Astrocyte of the cerebellum (primary cell): ENCODE results near the gene LSP1.

ENCODE experiments used
- DNase-seq: peaks from one replicate; pipeline ENCODE4 v3.0.0-alpha.2; 2011; ENCODE audit warnings: low read depth
- H3K4me3 ChIP-seq: 2 replicates; pipeline ENCODE4 v1.5.1; 2011; ENCODE audit warnings: mild to moderate bottlenecking, low read depth, low read length, moderate library complexity
- CTCF ChIP-seq: IDR thresholded peaks from 2 replicates; pipeline ENCODE4 v1.5.1; 2012; ENCODE audit warnings: low read length, low read depth, moderate library complexity, mild to moderate bottlenecking; ENCODE audit errors: missing control alignments
- in situ Hi-C: cut with HindIII; loops from 2 replicates; pipeline ENCODE4 v1.10.0; 2017; ENCODE audit warnings: low sequenced_read_pairs

The LSP1 gene

GRCh38 chr11:1912289-1912878 is 59.5 kb downstream of the LSP1 start:
- H3K4me3 ChIP-seq: no peak overlapping the region
- no peak for TF ChIP-seq CTCF
- no peak for DNase-seq
- in situ Hi-C loops: no loop called here

- no peak overlapping the region for H3K4me3 ChIP-seq
- DNase-seq: no peak
- no peak for TF ChIP-seq CTCF
- in situ Hi-C loops: no loop called here
Measured at GRCh38 chr11:1913271-1914060, 60.6 kb downstream of the LSP1 start.

GRCh38 chr11:1915795-1916131 is 62.9 kb downstream of the LSP1 start:
- no peak overlapping the region for H3K4me3 ChIP-seq
- TF ChIP-seq CTCF: no peak
- in situ Hi-C loops: no loop called here
- no peak for DNase-seq

GRCh38 chr11:1916132-1916985 is 63.5 kb downstream of the LSP1 start:
- no peak for TF ChIP-seq CTCF
- no peak for DNase-seq
- in situ Hi-C loops: no loop called here

GRCh38 chr11:1916986-1917522 is 64.2 kb downstream of the LSP1 start:
- H3K4me3 ChIP-seq: no peak overlapping the region
- TF ChIP-seq CTCF: no peak
- DNase-seq: no peak
- in situ Hi-C loops: no loop called here

More at GRCh38 chr11:1916132-1916985, 63.5 kb downstream of the LSP1 start:
- H3K4me3 ChIP-seq: no peak overlapping the region
